ENCODE measurements around the gene PALMD. TPM values are rescaled to one million over a fixed set of nuclear protein-coding genes. Genes with fewer than 3 reads are reported as not detected.

Gene PALMD
- polyA plus RNA-seq, 1 of the 3 experiments (the other 2 are of a cell fraction) = 1.8 TPM

DNA sequence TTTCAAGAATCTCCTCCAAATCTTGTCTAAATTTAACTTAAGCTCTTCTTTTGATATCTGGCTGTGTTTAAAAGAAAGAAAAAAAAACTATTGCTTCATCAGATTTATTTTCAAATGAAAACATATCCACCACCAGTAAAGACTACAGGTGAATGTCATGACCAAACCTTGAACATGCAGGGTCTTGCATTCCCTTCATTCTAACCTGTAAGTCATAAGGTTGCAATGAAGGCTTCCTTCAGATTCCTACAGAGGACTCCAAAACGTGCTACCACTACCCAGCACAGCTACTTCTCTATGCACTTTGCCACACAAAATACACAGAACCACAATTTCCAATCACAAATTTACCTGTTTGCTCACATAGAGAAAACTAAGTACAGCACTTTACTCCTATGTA is 94.2 kb downstream of the PALMD start:
- no peak overlapping the region for H3K4me3 ChIP-seq (ENCODE audit: low read depth in 2 of 2, low read length in 1 of 2)
- no peaks in the 10 kb centered on the region for H3K4me1 ChIP-seq (ENCODE audit: control insufficient read depth in 1 of 2, insufficient read depth in 2 of 2, low read depth in 1 of 2, low read length in 1 of 2)
- no peaks in the 10 kb centered on the region for H3K79me2 ChIP-seq (ENCODE audit: insufficient read depth)
- TF ChIP-seq TAF1 (IDR thresholded peaks at IDR 0.05; ENCODE audit: borderline replicate concordance, low read depth, low read length) (no peak), CHD2 (IDR thresholded peaks at IDR 0.05; ENCODE audit: low read length, partially characterized antibody) (no peak), SMC3 (IDR thresholded peaks at IDR 0.05; ENCODE audit: low read depth, low read length) (no peak), RAD21 (IDR thresholded peaks at IDR 0.05; ENCODE audit: low read length) (no peak), SIN3A (IDR thresholded peaks at IDR 0.05; ENCODE audit: borderline replicate concordance, low read depth, low read length) (no peak)
- TF ChIP-seq, protein P1, sequence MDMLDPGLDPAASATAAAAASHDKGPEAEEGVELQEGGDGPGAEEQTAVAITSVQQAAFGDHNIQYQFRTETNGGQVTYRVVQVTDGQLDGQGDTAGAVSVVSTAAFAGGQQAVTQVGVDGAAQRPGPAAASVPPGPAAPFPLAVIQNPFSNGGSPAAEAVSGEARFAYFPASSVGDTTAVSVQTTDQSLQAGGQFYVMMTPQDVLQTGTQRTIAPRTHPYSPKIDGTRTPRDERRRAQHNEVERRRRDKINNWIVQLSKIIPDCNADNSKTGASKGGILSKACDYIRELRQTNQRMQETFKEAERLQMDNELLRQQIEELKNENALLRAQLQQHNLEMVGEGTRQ (IDR thresholded peaks at IDR 0.05; ENCODE audit: borderline replicate concordance, low read depth, low read length) = no peak
- TF ChIP-seq, protein P2, sequence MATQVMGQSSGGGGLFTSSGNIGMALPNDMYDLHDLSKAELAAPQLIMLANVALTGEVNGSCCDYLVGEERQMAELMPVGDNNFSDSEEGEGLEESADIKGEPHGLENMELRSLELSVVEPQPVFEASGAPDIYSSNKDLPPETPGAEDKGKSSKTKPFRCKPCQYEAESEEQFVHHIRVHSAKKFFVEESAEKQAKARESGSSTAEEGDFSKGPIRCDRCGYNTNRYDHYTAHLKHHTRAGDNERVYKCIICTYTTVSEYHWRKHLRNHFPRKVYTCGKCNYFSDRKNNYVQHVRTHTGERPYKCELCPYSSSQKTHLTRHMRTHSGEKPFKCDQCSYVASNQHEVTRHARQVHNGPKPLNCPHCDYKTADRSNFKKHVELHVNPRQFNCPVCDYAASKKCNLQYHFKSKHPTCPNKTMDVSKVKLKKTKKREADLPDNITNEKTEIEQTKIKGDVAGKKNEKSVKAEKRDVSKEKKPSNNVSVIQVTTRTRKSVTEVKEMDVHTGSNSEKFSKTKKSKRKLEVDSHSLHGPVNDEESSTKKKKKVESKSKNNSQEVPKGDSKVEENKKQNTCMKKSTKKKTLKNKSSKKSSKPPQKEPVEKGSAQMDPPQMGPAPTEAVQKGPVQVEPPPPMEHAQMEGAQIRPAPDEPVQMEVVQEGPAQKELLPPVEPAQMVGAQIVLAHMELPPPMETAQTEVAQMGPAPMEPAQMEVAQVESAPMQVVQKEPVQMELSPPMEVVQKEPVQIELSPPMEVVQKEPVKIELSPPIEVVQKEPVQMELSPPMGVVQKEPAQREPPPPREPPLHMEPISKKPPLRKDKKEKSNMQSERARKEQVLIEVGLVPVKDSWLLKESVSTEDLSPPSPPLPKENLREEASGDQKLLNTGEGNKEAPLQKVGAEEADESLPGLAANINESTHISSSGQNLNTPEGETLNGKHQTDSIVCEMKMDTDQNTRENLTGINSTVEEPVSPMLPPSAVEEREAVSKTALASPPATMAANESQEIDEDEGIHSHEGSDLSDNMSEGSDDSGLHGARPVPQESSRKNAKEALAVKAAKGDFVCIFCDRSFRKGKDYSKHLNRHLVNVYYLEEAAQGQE (IDR thresholded peaks at IDR 0.05; ENCODE audit: low read depth, low read length) = no peak
- TF ChIP-seq, protein P3, sequence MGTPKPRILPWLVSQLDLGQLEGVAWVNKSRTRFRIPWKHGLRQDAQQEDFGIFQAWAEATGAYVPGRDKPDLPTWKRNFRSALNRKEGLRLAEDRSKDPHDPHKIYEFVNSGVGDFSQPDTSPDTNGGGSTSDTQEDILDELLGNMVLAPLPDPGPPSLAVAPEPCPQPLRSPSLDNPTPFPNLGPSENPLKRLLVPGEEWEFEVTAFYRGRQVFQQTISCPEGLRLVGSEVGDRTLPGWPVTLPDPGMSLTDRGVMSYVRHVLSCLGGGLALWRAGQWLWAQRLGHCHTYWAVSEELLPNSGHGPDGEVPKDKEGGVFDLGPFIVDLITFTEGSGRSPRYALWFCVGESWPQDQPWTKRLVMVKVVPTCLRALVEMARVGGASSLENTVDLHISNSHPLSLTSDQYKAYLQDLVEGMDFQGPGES (IDR thresholded peaks at IDR 0.05; ENCODE audit: low read depth, low read length) = no peak
- H3K27ac ChIP-seq (ENCODE audit: low read depth in 2 of 2, low read length in 1 of 2) = no peak overlapping the region
- no peak overlapping the region for H2AFZ ChIP-seq (ENCODE audit: low read depth)
- CTCF ChIA-PET = no interaction called here
- H3K36me3 ChIP-seq (replicated peaks in 1 of 2; ENCODE audit: control insufficient read depth in 1 of 2, insufficient read depth in 2 of 2, low read length in 1 of 2) = no peaks in the 10 kb centered on the region
- no peaks in the 10 kb centered on the region for H3K9me2 ChIP-seq
- no peak overlapping the region for H3K9ac ChIP-seq
- no peaks in the 10 kb centered on the region for H4K20me1 ChIP-seq (ENCODE audit: insufficient read depth)
- POLR2A ChIA-PET = no interaction called here
- DNase-seq = no peak
- no peak overlapping the region for H3K4me2 ChIP-seq
- no peaks in the 10 kb centered on the region for H3K27me3 ChIP-seq (ENCODE audit: insufficient read depth)
- WGBS (ENCODE audit: low lambda C conversion rate) = 27% methylated on average over 1 of the region's 1 CpG
- no peaks in the 10 kb centered on the region for H3K9me3 ChIP-seq
- H3F3A ChIP-seq (replicated peaks; ENCODE audit: insufficient read depth) = no peaks in the 10 kb centered on the region

Other genes with a start within 250 kb of the PALMD start
- 1.9 and 2.7 TPM in 2 replicates for gene FRRS1, start 120.5 kb downstream of the PALMD start, polyA plus RNA-seq (2012; rRNA removed)
- gene AGL, start 204.2 kb downstream of the PALMD start, polyA plus RNA-seq (2012; rRNA removed) = 1.5 and 2.2 TPM in 2 replicates